Measurements from ENCODE around the gene TCERG1L.

The TCERG1L gene

GRCh38 chr10:131195558-131196159, 115.9 kb downstream of the TCERG1L start:
- no peak overlapping the region for H3K4me3 ChIP-seq (ENCODE audit: control insufficient read depth, low read depth, low read length)
- DNase-seq (ENCODE audit: low read depth), result no peak
- no peak for TF ChIP-seq CTCF (conservative IDR thresholded peaks at IDR 0.05; ENCODE audit: control insufficient read depth, insufficient read depth, low read depth, low read length)

GRCh38 chr10:131195116-131195515, 116.4 kb downstream of the TCERG1L start:
- no peak for TF ChIP-seq CTCF (conservative IDR thresholded peaks at IDR 0.05; ENCODE audit: control insufficient read depth, insufficient read depth, low read depth, low read length)
- H3K4me3 ChIP-seq (ENCODE audit: control insufficient read depth, low read depth, low read length), result no peak overlapping the region
- no peak for DNase-seq (ENCODE audit: low read depth)

- no peak overlapping the region for H3K4me3 ChIP-seq (ENCODE audit: control insufficient read depth, low read depth, low read length)
- DNase-seq (ENCODE audit: low read depth), result no peak
- TF ChIP-seq CTCF (conservative IDR thresholded peaks at IDR 0.05; ENCODE audit: control insufficient read depth, insufficient read depth, low read depth, low read length), result no peak
Measured at GRCh38 chr10:131193923-131194322, 117.6 kb downstream of the TCERG1L start.

GRCh38 chr10:131188494-131188893, 123.0 kb downstream of the TCERG1L start:
- H3K4me3 ChIP-seq (ENCODE audit: control insufficient read depth, low read depth, low read length), result no peak overlapping the region
- TF ChIP-seq CTCF (conservative IDR thresholded peaks at IDR 0.05; ENCODE audit: control insufficient read depth, insufficient read depth, low read depth, low read length), result no peak
- no peak for DNase-seq (ENCODE audit: low read depth)

- no peak for DNase-seq (ENCODE audit: low read depth)
- no peak for TF ChIP-seq CTCF (conservative IDR thresholded peaks at IDR 0.05; ENCODE audit: control insufficient read depth, insufficient read depth, low read depth, low read length)
- no peak overlapping the region for H3K4me3 ChIP-seq (ENCODE audit: control insufficient read depth, low read depth, low read length)
Measured at GRCh38 chr10:131187926-131188325, 123.6 kb downstream of the TCERG1L start.

GRCh38 chr10:131187274-131187673, 124.2 kb downstream of the TCERG1L start:
- no peak for DNase-seq (ENCODE audit: low read depth)
- no peak for TF ChIP-seq CTCF (conservative IDR thresholded peaks at IDR 0.05; ENCODE audit: control insufficient read depth, insufficient read depth, low read depth, low read length)
- H3K4me3 ChIP-seq (ENCODE audit: control insufficient read depth, low read depth, low read length), result no peak overlapping the region

Data from fibroblast of mammary gland (primary cell).